ENCODE measurements around the gene TLE4.

The TLE4 gene

GRCh38 chr9:79663878-79664277 is 92.1 kb downstream of the TLE4 start:
- DNase-seq (ENCODE audit: low read depth in 3 of 3) = no peak

DNA sequence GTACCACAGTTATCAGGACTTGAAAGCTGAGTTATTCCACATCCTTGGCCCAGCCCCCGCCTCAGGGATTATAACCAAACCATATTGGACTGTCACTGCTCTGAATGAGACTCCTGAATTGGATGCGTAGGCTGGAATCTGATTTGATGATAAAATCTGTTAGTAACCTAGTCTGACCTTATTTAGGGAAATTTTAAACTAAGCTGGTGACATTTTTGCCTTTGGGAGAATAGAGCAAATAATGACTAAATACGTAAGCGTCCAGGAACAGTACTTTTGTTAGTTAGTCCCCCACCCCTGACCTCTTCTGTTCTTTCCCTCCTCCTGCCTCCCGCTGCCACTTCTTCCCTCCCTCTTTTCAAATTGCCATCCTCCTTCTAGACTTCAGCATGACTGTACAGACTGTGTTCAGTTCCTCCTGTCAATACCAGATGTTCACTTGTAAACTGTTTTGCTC is 92.6 kb downstream of the TLE4 start:
- no peak for DNase-seq (ENCODE audit: low read depth in 3 of 3)

DNA sequence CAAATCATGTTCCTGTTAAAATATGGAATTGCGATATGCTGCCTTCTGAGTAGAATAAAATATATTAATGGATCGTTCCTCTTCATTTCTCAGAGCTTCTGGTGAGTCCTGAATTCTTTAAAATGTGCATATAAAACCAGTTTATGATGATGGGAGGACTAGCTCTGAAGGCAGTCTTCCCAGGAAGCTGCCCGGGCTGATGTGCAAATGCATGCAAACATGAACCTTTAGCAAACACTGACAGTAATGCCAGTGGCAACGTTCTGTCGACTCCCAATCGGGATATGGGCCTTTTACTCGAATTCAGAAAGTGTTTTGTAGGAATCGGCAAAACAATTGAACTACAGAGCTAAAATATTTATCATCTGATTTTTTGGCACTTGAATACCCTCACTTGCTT is 93.6 kb downstream of the TLE4 start:
- no peak for DNase-seq (ENCODE audit: low read depth in 3 of 3)

DNA sequence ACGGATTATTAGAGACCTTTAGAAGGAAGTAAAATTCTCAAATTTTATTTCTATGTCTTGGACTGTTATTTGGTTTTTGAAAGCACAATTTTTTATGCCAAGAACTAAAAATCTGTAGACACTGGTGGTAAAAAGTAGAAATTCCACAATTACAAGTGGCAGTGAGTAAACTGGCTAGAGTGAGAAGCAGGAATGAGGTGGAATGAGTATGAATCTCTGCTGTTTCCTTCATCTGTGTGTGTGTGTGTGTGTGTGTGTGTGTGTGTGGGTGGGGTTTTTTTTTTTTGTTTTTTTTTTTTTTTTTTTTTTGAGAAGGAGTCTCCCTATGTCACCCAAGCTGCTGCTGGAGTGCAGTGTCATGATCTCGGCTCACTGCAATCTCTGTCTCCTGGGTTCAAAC is 94.2 kb downstream of the TLE4 start:
- no peak for DNase-seq (ENCODE audit: low read depth in 3 of 3)

- no peak for DNase-seq (ENCODE audit: low read depth in 3 of 3)
Measured at GRCh38 chr9:79667120-79667519, 95.4 kb downstream of the TLE4 start.

- DNase-seq (ENCODE audit: low read depth in 3 of 3) = no peak
Measured at GRCh38 chr9:79667817-79668436, 96.2 kb downstream of the TLE4 start.

DNA sequence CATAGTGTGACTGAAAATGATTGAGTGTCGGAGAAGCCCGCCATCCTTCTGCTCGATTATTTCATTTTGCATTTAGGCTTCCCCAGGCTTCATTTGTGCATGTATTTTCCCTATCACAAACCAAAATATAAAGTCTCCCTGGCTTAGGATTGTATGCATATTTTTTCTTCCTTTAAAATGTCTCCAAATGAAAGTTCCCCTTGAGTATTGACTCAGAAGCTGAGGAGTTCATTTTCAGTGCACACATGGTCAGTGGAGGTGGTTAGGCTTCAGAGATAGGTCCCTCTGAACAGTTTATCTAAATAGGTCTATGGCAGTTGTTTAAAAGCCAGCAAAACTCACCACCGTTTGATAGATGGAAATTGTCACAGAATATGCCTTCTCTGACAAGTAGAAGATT is 97.2 kb downstream of the TLE4 start:
- DNase-seq (ENCODE audit: low read depth in 3 of 3) = no peak

GRCh38 chr9:79670269-79670961 is 98.7 kb downstream of the TLE4 start:
- no peak for DNase-seq (ENCODE audit: low read depth in 3 of 3)

DNA sequence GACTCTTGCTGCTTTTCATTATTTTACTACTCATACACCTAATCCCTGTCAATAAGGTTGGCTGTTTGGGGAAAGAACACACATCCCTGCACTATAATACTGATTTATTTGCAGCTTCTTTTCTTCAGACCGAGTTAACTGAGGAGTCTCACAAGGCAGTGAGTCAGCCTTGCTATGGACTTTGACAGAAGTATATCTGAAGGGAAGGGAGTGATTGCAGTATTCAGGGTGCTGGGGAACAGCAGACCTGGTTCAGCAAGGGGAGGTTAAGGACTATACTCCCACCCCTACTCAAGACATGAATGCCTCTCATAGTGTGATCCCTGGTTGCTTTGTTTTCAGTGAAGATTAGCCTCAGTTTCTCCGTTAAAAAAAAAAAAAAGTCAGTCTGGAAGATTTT is 99.8 kb downstream of the TLE4 start:
- no peak for DNase-seq (ENCODE audit: low read depth in 3 of 3)

DNA sequence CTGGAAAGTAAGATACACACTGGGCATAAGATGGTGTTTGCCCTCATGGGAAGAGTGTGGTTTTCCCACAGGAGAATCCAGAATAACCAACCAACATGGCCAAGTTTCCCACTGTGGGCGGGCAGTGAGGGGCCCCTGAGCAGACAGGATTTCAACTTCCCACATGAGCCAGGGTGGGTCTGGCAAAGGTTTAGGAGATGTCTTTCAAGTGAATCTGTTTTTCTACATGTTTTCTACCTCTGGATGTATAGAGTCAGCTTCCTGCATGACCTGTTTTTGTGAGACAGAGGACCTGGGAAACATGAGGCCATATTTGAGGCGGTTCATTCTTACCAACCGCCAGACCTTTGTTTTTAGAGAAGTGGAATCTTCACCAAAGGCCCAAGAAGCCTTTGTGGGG is 100.5 kb downstream of the TLE4 start:
- no peak for DNase-seq (ENCODE audit: low read depth in 3 of 3)

DNA sequence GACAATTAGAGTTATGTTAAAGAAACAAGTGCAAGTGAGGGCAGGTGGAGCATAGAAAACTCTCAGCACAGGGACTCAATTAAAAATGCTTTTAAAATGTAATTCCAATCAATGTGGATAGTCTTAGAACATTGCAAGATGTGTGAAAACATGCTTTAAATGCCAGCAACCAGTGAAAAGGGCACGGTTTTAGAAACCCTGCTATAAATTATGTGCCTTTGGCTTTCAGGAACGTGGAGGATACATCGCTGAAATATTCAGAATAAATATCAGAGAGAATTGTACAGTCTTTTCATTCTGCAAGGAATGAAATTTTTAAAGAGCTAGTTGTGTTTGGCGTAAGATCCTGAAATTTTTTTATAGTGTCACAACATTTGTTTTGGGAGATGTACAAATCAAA is 101.1 kb downstream of the TLE4 start:
- no peak for DNase-seq (ENCODE audit: low read depth in 3 of 3)

- no peak for DNase-seq (ENCODE audit: low read depth in 3 of 3)
Measured at GRCh38 chr9:79673614-79674013, 101.8 kb downstream of the TLE4 start.

DNA sequence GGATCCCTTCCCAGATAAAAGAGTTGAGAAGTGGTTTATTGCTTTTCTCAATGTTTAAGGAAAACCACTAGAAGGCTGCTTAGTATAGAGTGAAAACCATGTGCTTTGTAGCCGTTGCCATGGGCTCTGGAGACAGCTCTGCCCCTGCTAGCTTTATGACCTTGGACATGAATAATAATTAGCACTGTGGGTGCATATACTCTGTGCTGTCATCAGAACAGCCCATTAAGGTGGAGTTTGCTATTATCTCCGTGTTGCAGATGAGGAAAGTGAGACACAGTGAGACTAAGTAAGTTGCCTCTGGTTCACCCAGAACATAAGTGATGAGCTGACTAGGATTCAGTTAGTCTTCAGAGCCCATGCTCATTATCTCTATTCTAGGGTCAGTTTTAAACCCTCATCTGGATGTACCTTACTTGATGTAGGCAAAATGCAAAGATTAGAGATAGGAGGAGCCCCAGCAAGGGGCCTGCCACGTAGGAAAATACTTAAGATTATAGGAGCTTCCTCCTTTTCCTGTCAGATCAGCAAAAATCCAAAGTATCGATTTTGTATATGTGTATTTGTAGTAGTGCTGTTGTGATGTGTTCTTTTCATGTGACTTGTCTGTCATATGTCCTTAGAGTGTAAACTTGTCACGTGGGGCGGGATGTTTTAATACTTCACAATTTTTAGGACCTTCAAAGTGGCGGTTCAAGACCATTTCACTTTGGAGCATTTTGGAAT is 102.5 kb downstream of the TLE4 start:
- no peak for DNase-seq (ENCODE audit: low read depth in 3 of 3)

- DNase-seq (ENCODE audit: low read depth in 3 of 3) = no peak
Measured at GRCh38 chr9:79681576-79681975, 109.8 kb downstream of the TLE4 start.

GRCh38 chr9:79682076-79682736 is 110.4 kb downstream of the TLE4 start:
- no peak for DNase-seq (ENCODE audit: low read depth in 3 of 3)

DNA sequence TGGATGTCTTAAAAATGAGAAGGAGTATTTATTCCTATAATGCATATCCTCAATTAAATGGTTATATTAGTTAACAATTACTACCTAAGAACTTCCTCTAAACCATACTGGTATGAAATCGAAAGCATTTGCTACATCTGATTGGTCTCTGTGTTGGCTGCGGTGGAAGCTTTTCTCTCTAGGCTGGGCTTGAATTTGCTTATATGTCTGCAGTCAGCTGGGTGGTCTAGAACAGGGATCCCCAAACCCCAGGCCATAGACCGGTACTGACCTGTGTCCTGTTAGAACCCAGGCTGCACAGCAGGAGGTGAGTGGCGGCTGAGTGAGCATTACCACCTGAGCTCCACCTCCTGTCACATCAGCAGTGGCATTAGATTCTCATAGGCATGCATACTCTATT is 112.3 kb downstream of the TLE4 start:
- no peak for DNase-seq (ENCODE audit: low read depth in 3 of 3)

DNA sequence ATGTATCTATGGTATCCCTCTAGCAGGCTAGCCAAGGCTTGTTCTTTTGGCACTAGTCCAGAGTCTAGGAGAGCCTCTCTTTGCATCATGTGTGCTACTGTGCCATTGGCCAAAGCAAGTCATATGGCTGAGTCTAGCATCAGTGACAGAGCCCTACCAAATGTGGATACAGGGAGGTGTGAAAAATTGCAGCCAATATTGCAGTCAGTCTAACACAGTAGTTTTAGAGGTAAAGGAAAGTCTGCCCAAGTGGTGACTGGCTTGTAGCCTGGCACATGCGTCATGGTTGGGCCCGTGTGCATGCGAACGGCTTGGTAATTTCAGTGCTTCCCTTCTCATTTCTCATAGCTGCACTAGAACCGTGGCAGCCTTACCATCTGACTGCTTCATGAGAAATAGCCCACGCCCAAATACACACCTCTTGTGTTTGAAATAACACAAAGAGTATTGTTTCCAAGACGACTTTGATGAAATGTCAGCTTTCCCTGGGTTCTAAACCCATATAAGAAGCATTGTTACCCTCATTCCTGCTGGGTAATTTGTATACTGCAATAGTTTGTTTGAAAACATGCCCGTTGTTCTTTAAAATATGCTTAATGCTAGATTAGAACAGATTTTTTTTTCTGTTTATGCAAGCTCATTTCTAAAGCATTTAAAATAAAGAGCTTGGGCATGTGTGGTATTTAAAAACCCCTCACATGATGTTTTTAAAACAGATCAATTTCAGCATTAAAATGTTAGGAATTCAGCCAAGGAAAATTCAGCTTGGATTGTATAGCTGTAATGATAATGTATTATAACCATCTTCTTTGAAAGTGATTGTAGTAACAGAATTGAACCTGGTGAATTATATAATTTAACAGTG is 113.2 kb downstream of the TLE4 start:
- no peak for DNase-seq (ENCODE audit: low read depth in 3 of 3)

DNA sequence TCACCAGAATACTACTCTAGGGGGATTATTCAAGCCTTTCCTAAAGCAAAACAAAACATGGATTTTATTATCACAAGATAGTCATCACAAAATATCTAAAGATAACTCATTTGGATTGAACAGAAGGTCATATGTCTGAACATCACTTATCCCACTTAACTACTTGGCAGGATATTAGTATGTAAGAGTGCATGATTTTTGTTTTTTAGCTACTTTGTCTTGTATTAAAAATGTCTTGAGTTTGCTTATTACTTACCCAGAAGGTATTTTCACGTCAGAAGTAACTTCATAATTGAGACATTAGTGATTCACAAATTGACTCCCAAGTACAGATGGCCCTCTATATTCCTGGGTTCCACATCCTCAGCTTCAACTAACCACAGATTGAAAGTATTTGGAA is 113.8 kb downstream of the TLE4 start:
- no peak for DNase-seq (ENCODE audit: low read depth in 3 of 3)

DNA sequence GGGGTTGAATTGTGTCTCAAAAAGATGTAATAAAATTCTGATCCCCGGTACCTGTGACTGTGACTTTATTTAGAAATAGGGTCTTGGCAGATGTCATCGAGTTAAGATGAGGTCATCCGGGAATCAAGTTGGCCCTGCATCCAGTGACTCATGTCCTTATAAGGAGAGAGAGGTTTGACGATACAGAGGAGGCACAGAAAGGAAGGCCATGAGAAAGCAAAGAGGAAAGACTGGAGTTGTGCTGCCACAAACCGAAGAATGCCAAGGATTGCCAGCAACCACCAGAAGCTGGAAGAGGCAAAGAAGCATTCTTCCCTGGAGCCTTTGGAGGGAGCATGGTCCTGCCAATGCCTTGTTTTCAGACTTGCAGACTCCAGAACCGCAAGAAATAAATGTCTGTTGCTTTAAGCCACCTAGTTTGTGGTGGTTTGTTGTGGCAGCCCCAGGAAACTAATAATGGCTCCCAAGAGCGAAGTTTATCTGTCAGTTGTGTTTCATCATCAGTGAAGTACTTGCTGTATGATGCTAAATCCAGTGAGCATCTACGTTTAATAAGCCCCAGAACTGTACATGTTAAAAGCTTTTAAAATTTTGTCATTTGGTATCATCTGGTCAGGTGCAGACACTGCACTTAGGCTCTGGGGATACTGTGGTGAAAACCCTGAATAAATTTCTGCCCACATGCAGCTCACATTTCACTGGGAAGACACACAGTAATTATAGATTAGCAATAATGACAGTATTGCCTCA is 114.8 kb downstream of the TLE4 start:
- no peak for DNase-seq (ENCODE audit: low read depth in 3 of 3)

GRCh38 chr9:79687131-79687447 is 115.3 kb downstream of the TLE4 start:
- DNase-seq (ENCODE audit: low read depth in 3 of 3) = no peak

GRCh38 chr9:79688363-79688762 is 116.6 kb downstream of the TLE4 start:
- no peak for DNase-seq (ENCODE audit: low read depth in 3 of 3)

Data from stimulated activated CD4-positive, alpha-beta T cell treated with anti-CD3 and anti-CD28 coated beads, TNF-alpha, amount 100 ng/mL, for 4 hours (primary cell).